ENCODE results near the gene RFTN1.
A peak's percentile ranks its signal among the peaks of the same experiment; 100 is the strongest.

RFTN1 gene

GRCh38 chr3:16406166-16406565 is 107.3 kb downstream of the RFTN1 start:
- DNase-seq (ENCODE audit: low read depth): no peak

- no peak for DNase-seq (ENCODE audit: low read depth)
Measured at GRCh38 chr3:16404349-16404895, 109.1 kb downstream of the RFTN1 start.

- peak; percentile 61 for DNase-seq (ENCODE audit: low read depth)
Measured at GRCh38 chr3:16402451-16402850, 111.0 kb downstream of the RFTN1 start.

- no peak for DNase-seq (ENCODE audit: low read depth)
Measured at GRCh38 chr3:16401273-16401672, 112.2 kb downstream of the RFTN1 start.

GRCh38 chr3:16400106-16400931 is 113.2 kb downstream of the RFTN1 start:
- DNase-seq (ENCODE audit: low read depth): peak; percentile 18

- peak; percentile 93 for DNase-seq (ENCODE audit: low read depth)
Measured at GRCh38 chr3:16399473-16399872, 114.0 kb downstream of the RFTN1 start.

- DNase-seq (ENCODE audit: low read depth): no peak
Measured at GRCh38 chr3:16398648-16399047, 114.9 kb downstream of the RFTN1 start.

- DNase-seq (ENCODE audit: low read depth): no peak
Measured at GRCh38 chr3:16396202-16396601, 117.3 kb downstream of the RFTN1 start.

- no peak for DNase-seq (ENCODE audit: low read depth)
Measured at GRCh38 chr3:16395212-16395611, 118.3 kb downstream of the RFTN1 start.

GRCh38 chr3:16394639-16395038 is 118.9 kb downstream of the RFTN1 start:
- DNase-seq (ENCODE audit: low read depth): peak; percentile 25

- DNase-seq (ENCODE audit: low read depth): no peak
Measured at GRCh38 chr3:16392717-16393116, 120.8 kb downstream of the RFTN1 start.

GRCh38 chr3:16392065-16392464 is 121.4 kb downstream of the RFTN1 start:
- DNase-seq (ENCODE audit: low read depth): peak; percentile 32

GRCh38 chr3:16390581-16390980 is 122.9 kb downstream of the RFTN1 start:
- DNase-seq (ENCODE audit: low read depth): peak; percentile 38

GRCh38 chr3:16388850-16389441 is 124.6 kb downstream of the RFTN1 start:
- DNase-seq (ENCODE audit: low read depth): peak; percentile 86

- no peak for DNase-seq (ENCODE audit: low read depth)
Measured at GRCh38 chr3:16386561-16386960, 126.9 kb downstream of the RFTN1 start.

- no peak for DNase-seq (ENCODE audit: low read depth)
Measured at GRCh38 chr3:16385151-16385550, 128.3 kb downstream of the RFTN1 start.

GRCh38 chr3:16383864-16384263 is 129.6 kb downstream of the RFTN1 start:
- DNase-seq (ENCODE audit: low read depth): no peak

GRCh38 chr3:16382845-16383244 is 130.7 kb downstream of the RFTN1 start:
- DNase-seq (ENCODE audit: low read depth): no peak

GRCh38 chr3:16381426-16381825 is 132.1 kb downstream of the RFTN1 start:
- no peak for DNase-seq (ENCODE audit: low read depth)

GRCh38 chr3:16380421-16380820 is 133.1 kb downstream of the RFTN1 start:
- no peak for DNase-seq (ENCODE audit: low read depth)

GRCh38 chr3:16379838-16380237 is 133.7 kb downstream of the RFTN1 start:
- no peak for DNase-seq (ENCODE audit: low read depth)

- DNase-seq (ENCODE audit: low read depth): peak; percentile 79
Measured at GRCh38 chr3:16378920-16379319, 134.6 kb downstream of the RFTN1 start.

- peak; percentile 54 for DNase-seq (ENCODE audit: low read depth)
Measured at GRCh38 chr3:16378415-16378814, 135.1 kb downstream of the RFTN1 start.

All from EH (cell line).